ENCODE measurements around the gene R3HDM1. TPM values are rescaled to one million over a fixed set of nuclear protein-coding genes. Genes with fewer than 3 reads are reported as not detected.

R3HDM1 gene
- total and polyA plus RNA-seq, 2 donors (not counting 1 experiment from before 2014, with no cell fraction given) = 23.7 to 57.8 TPM

DNA sequence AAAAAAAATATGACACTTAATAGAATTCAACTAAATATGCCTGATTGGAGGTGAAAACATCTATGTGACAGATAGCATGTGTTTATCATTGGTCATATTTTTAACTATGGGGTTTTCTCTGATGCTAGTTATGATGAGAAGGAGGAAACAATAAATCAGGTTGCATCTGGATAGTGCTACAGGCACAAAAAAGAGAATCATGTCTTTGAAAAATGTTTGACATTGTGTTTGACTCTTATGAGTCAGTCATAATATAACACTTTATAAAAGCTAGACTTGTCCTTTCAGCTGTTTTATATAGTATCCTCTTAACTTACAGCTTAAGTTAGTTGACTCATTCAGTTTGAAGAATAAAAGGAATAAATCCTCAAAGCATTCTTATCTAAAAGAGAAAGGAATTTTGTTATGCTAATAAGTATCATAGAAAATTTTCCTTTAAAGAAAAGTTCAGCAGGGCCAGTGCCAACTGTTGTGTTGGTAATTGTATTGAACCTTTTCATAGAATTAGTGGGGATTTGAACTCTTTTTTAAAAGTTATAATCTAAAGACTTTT lies 131.9 kb downstream of the R3HDM1 start:
- H4K20me1 ChIP-seq (ENCODE audit: control insufficient read depth, insufficient read depth, low read length, poor library complexity, severe bottlenecking) = no peaks in the 10 kb centered on the region
- H3K4me2 ChIP-seq (replicated peaks; ENCODE audit: low read depth, low read length, poor library complexity, severe bottlenecking) = no peak overlapping the region
- ATAC-seq (ENCODE audit: low read depth) (no peak), DNase-seq (no peak)
- H3K79me2 ChIP-seq (ENCODE audit: control insufficient read depth, insufficient read depth, low read length) = no peaks in the 10 kb centered on the region
- peaks cover 0 to 16% of the 10 kb centered on the region in 2 experiments for H3K36me3 ChIP-seq (replicated peaks in 1 of 2; ENCODE audit: control extremely low read depth in 1 of 2, control insufficient read depth in 1 of 2, extremely low read depth in 1 of 2, insufficient read depth in 2 of 2, low read length in 1 of 2)
- no peak overlapping the region for H2AFZ ChIP-seq (ENCODE audit: insufficient read depth, low read depth, low read length, poor library complexity, severe bottlenecking)
- no peak overlapping the region for H3K4me3 Mint-ChIP-seq
- H3K27ac Mint-ChIP-seq = no peak overlapping the region
- ChIA-PET CTCF (no interaction called here), POLR2A (no interaction called here)
- no peaks in the 10 kb centered on the region for H3K4me1 Mint-ChIP-seq
- H3K4me1 ChIP-seq (ENCODE audit: control insufficient read depth in 2 of 2, insufficient read depth in 2 of 2, low read length in 2 of 2) = no peaks in the 10 kb centered on the region
- intact Hi-C loops (cut with micrococcal nuclease) = no loop called here
- TF ChIP-seq, protein P1, sequence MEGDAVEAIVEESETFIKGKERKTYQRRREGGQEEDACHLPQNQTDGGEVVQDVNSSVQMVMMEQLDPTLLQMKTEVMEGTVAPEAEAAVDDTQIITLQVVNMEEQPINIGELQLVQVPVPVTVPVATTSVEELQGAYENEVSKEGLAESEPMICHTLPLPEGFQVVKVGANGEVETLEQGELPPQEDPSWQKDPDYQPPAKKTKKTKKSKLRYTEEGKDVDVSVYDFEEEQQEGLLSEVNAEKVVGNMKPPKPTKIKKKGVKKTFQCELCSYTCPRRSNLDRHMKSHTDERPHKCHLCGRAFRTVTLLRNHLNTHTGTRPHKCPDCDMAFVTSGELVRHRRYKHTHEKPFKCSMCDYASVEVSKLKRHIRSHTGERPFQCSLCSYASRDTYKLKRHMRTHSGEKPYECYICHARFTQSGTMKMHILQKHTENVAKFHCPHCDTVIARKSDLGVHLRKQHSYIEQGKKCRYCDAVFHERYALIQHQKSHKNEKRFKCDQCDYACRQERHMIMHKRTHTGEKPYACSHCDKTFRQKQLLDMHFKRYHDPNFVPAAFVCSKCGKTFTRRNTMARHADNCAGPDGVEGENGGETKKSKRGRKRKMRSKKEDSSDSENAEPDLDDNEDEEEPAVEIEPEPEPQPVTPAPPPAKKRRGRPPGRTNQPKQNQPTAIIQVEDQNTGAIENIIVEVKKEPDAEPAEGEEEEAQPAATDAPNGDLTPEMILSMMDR (IDR thresholded peaks at IDR 0.05) = no peak
- no peak for TF ChIP-seq EZH2 (IDR thresholded peaks at IDR 0.05; ENCODE audit: borderline replicate concordance, insufficient read depth, low read depth, low read length, poor library complexity, severe bottlenecking)
- no peaks in the 10 kb centered on the region for H3K27me3 ChIP-seq (replicated peaks in 1 of 4; ENCODE audit: control extremely low read depth in 1 of 4, control insufficient read depth in 3 of 4, insufficient read depth in 4 of 4, low read length in 3 of 4)
- H3K4me3 ChIP-seq (ENCODE audit: control extremely low read depth in 1 of 5, extremely low read depth in 1 of 5, insufficient read depth in 1 of 5, low read depth in 2 of 5, low read length in 4 of 5) = no peak overlapping the region
- no peaks in the 10 kb centered on the region for H3K9me3 ChIP-seq (ENCODE audit: control extremely low read depth in 1 of 3, control insufficient read depth in 2 of 3, insufficient read depth in 1 of 3, low read length in 2 of 3)
- no peaks in the 10 kb centered on the region for H3K27me3 Mint-ChIP-seq
- H3K9ac ChIP-seq (ENCODE audit: low read length) = no peak overlapping the region
- no peaks in the 10 kb centered on the region for H3K9me3 Mint-ChIP-seq (ENCODE audit: insufficient read depth)
- H3K27ac ChIP-seq (ENCODE audit: low read length in 2 of 2) = no peak overlapping the region

DNA sequence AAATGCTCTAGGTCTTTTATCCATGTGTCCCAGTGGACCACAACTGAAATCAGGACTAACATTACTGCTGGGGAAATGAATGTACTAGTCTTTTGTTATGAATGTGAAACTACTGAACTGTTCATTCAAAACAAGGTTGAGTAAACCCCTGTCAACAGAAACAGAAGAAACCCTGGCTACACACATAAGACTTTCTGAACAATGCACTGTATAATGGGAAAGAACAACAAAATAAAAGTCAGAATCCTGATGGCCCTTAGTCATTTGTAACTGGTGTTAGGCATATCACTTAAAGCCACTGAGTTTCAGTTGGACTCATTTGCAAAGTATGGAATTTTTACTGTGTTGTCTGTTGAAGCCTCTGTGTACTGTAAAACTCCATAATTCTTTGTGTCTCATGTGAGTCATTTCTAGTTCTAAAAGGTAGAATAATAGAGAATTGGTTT lies 133.4 kb downstream of the R3HDM1 start:
- Histone ChIP-seq H3K9me3 (ENCODE audit: control extremely low read depth in 1 of 3, control insufficient read depth in 2 of 3, insufficient read depth in 1 of 3, low read length in 2 of 3) (no peaks in the 10 kb centered on the region), H3K27ac (ENCODE audit: low read length in 2 of 2) (no peak overlapping the region), H2AFZ (ENCODE audit: insufficient read depth, low read depth, low read length, poor library complexity, severe bottlenecking) (no peak overlapping the region), H3K9ac (ENCODE audit: low read length) (no peak overlapping the region), H3K4me2 (replicated peaks; ENCODE audit: low read depth, low read length, poor library complexity, severe bottlenecking) (no peak overlapping the region), H4K20me1 (ENCODE audit: control insufficient read depth, insufficient read depth, low read length, poor library complexity, severe bottlenecking) (no peaks in the 10 kb centered on the region), H3K4me3 (ENCODE audit: control extremely low read depth in 1 of 5, extremely low read depth in 1 of 5, insufficient read depth in 1 of 5, low read depth in 2 of 5, low read length in 4 of 5) (no peak overlapping the region), H3K79me2 (ENCODE audit: control insufficient read depth, insufficient read depth, low read length) (no peaks in the 10 kb centered on the region), H3K36me3 (replicated peaks in 1 of 2; ENCODE audit: control extremely low read depth in 1 of 2, control insufficient read depth in 1 of 2, extremely low read depth in 1 of 2, insufficient read depth in 2 of 2, low read length in 1 of 2) (peaks cover 0 to 19% of the 10 kb centered on the region in 2 experiments), H3K27me3 (replicated peaks in 1 of 4; ENCODE audit: control extremely low read depth in 1 of 4, control insufficient read depth in 3 of 4, insufficient read depth in 4 of 4, low read length in 3 of 4) (no peaks in the 10 kb centered on the region), H3K4me1 (ENCODE audit: control insufficient read depth in 2 of 2, insufficient read depth in 2 of 2, low read length in 2 of 2) (no peaks in the 10 kb centered on the region)
- H3K27ac Mint-ChIP-seq = no peak overlapping the region
- POLR2A ChIA-PET = no interaction called here
- DNase-seq (no peak), ATAC-seq (ENCODE audit: low read depth) (no peak)
- no peaks in the 10 kb centered on the region for H3K4me1 Mint-ChIP-seq
- CTCF ChIA-PET = no interaction called here
- intact Hi-C loops (cut with micrococcal nuclease) = no loop called here
- no peaks in the 10 kb centered on the region for H3K27me3 Mint-ChIP-seq
- TF ChIP-seq EZH2 (IDR thresholded peaks at IDR 0.05; ENCODE audit: borderline replicate concordance, insufficient read depth, low read depth, low read length, poor library complexity, severe bottlenecking) = no peak
- TF ChIP-seq, protein P1 (IDR thresholded peaks at IDR 0.05) = no peak
- H3K4me3 Mint-ChIP-seq = no peak overlapping the region
- no peaks in the 10 kb centered on the region for H3K9me3 Mint-ChIP-seq (ENCODE audit: insufficient read depth)

Measured in B cell (primary cell).